Retinal pigment epithelial cell (primary cell): ENCODE data around the gene GRID1.

Experiments used
- DNase-seq: peaks from one replicate; pipeline ENCODE4 v3.0.0-alpha.2; 2010; ENCODE audit warnings: low read depth
- H3K4me3 ChIP-seq: 2 replicates; pipeline ENCODE4 v1.5.1; 2011; ENCODE audit warnings: mild to moderate bottlenecking, low read length, control low read depth, moderate library complexity
- TF ChIP-seq, protein P1 (sequence below): conservative IDR thresholded peaks from 2 replicates; pipeline ENCODE4 v1.5.1; 2011; ENCODE audit warnings: low read depth, low read length, control low read depth, inconsistent platforms

Gene GRID1

DNA sequence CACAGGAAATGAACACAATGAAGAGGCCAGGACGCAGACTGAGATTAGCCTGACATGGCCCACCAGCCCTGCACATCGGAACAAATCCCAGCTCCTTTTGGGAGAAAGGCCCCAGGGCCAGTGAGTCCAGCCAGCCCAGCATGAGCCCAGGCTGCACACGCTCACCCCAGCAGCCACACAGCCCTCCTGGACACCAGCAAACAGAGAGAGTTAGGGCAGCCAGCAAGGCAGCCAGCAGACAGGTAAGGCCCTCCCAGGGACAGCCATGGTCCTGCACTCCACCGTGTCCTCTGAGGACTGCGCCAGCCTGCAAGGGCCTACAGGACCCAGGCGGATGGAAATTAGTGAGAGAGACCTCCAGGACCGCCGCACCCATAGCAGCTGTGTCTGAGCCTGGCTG, 8.1 kb upstream of the GRID1 start:
- H3K4me3 ChIP-seq = no peak overlapping the region
- TF ChIP-seq, protein P1, sequence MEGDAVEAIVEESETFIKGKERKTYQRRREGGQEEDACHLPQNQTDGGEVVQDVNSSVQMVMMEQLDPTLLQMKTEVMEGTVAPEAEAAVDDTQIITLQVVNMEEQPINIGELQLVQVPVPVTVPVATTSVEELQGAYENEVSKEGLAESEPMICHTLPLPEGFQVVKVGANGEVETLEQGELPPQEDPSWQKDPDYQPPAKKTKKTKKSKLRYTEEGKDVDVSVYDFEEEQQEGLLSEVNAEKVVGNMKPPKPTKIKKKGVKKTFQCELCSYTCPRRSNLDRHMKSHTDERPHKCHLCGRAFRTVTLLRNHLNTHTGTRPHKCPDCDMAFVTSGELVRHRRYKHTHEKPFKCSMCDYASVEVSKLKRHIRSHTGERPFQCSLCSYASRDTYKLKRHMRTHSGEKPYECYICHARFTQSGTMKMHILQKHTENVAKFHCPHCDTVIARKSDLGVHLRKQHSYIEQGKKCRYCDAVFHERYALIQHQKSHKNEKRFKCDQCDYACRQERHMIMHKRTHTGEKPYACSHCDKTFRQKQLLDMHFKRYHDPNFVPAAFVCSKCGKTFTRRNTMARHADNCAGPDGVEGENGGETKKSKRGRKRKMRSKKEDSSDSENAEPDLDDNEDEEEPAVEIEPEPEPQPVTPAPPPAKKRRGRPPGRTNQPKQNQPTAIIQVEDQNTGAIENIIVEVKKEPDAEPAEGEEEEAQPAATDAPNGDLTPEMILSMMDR = no peak
- DNase-seq = no peak

DNA sequence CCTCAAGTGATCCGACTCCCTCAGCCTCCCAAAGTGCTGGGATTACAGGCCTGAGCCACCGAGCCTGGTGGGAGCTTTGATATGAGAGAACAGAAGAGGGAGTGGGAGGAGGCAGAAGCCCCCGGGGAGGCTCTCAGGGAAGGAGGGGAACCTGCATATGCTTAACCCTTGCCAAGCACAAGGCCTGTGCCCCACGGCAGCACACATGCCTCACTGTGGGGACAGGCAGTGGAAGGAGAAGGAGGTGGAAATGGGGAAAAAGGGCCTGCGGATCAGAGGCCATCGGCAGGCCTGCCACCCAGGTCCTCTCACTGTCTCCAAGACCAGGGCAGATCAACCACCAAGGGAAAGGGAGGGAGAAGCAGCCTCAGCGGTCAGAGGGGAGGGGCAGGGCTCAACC, 7.2 kb upstream of the GRID1 start:
- no peak for DNase-seq
- TF ChIP-seq, protein P1 = no peak
- no peak overlapping the region for H3K4me3 ChIP-seq

DNA sequence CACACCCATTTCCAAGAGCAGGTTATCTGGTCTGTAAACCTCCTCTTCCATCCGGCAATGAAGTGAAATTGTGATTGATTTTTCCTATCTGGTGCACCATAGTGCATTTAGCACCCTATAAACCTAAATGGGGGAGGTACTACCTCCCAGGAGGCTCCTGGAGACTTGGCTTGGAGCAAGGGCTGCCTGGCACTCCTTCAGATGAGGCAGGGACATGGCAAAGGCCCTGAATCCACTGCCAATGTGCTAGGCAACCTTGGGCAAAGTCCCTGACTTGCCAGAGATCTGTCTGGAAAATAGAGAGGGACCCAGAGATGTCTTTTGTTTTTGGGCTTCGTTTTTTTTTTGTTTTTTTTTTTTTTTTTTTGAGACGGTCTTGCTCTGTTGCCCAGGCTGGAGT, 6.7 kb upstream of the GRID1 start:
- no peak for DNase-seq
- no peak overlapping the region for H3K4me3 ChIP-seq
- TF ChIP-seq, protein P1 = no peak

DNA sequence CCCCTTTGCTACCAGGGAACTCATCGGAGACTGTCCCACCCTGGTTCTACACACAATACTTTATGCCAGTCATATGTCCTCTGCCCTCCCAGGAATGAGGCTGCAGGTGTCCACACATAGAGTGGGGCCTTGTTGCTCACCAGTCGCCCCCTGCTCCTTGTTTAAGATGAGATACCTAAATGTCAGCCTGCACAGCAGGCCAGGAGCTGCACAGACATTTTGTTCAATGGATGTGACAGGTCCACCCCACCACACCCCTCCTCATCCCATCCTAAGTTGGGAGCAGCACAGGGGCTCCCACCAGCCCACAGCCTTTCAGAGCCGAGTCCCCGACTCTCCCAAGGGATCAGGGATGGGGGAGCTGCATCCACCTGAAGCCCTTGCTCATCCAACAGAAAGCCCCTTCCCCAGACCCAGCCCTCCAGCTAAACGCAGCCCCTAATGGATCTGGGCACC, 6.2 kb upstream of the GRID1 start:
- TF ChIP-seq, protein P1 = no peak
- no peak for DNase-seq

DNA sequence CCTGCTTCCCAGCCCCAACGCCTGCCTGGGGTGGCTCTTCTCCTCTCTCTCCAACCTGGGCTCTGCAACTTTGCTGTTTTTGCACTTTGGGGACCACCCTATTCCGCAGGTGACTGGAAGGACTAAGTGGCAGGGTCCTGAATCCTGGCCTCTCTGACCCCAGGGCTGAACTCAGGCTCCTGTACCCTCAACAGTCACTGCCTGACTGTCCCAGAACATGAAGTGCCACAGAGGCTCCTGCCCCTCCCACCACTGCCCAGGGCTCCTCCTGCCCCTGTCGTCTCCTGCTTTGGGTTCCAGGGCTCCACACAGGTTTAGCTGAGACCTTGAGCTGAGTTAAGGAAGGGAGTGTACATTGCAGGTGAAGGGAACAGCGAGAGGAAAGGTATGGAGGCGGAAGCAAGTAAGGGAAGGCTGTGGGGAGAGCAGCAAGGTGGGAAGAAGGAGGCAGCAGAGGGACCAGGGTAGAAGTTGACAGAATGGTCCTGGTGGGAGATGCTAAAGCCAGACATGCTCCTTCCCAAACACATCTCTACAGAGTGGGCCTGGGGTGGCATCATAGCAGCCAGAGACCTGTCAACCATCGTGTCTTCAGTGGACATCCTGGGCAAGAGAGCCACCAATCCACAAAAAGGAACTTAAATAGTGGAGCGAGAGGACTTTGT, 5.7 kb upstream of the GRID1 start:
- DNase-seq = no peak
- TF ChIP-seq, protein P1 = no peak

More for the DNA sequence above, 6.2 kb upstream of the GRID1 start:
- H3K4me3 ChIP-seq = no peak overlapping the region

DNA sequence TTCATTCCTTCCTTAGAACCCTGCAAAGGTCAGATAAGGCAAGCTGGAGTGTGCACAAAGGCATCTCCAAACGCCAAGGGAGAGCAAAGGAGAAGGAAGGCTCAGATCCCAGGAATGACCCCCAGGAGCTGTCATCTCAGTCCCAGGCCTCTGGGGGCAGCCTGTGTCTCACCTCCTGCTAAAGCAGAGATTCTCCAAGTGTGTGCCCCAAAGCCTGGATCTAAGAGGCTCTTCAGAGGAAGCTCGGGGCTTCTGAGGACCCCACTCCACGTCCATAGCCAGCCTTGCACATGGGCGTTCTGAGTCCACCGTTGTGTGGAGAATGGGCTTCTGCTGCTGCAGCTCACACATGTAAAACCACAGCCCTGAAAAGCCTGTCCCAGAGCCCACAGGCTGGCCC, 5.1 kb upstream of the GRID1 start:
- no peak for DNase-seq
- TF ChIP-seq, protein P1 = no peak
- H3K4me3 ChIP-seq = no peak overlapping the region

More for the DNA sequence above, 5.7 kb upstream of the GRID1 start:
- H3K4me3 ChIP-seq = no peak overlapping the region

DNA sequence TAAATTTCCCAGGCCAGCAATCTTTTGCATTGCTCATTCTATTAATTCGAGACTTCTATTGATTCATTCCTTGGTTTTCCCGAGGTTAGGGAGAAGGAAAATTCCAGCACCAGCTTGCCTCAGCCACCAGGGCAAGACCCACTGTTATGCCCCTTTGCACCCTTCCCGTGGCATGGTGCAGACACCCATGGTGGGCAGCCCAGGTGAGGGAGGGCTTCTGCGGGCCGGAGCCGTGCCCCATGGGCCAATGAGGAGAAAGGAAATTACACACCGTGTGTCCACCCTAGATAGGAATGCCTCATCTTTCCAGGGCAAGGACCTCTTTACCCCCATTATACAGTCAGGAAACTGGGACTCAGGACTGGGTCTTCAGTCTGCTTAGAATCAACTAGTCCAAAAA, 4.5 kb upstream of the GRID1 start:
- TF ChIP-seq, protein P1 = no peak
- H3K4me3 ChIP-seq = no peak overlapping the region
- DNase-seq = no peak
